DMS79 treated with DMSO at 0.1 percent for 48 hours (cell line): ENCODE data around the gene TENM4.
A peak's percentile ranks its signal among the peaks of the same experiment; 100 is the strongest.

Source experiments
- DNase-seq: peaks from one replicate; lab custom pipeline; 2025; lab: John Stamatoyannopoulos, UW

Gene TENM4

DNA sequence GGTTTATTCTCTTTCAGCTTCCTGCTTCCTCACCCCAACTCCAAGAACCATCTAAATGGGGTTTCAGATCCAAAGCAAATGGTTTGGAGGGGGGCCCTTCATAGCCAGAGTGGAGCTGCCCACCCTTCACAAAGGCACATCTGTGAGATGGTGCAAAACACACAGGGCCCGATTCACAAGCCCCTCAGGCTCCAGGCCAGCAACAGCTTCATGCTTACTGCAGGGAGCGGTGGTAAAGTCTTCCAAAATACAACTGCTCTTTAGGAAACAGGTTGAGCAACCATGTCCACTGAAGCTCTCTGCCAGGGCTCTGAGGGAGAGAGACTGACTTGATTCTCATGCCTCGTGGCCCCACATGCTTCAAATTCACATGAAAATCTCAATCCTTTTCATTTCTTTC, 653.1 kb downstream of the TENM4 start:
- no peak for DNase-seq

GRCh38 chr11:78786746-78787145, 654.1 kb downstream of the TENM4 start:
- no peak for DNase-seq

DNA sequence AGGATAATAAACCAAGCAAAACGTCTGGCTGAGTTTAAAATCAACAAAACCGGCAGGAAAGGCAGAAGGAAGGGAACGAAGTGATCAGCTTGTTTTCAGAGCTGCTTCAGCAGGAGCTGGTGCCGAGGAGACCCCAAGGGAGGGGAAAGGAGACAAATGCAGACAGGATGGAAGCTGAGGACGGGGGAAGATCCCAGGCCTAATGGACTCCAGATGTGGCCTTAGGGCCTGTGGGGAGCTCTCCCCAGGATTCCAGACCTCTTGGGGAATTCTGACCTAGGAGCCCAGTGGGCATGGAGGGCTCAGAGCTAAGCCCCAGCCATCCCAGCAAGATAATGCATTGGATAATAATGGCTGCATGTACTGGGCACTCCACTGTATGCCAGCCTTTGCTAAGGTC, 654.7 kb downstream of the TENM4 start:
- DNase-seq: no peak

- no peak for DNase-seq
Observed at GRCh38 chr11:78784321-78785061, 656.3 kb downstream of the TENM4 start.

- DNase-seq: no peak
Observed at GRCh38 chr11:78783846-78784245, 657.0 kb downstream of the TENM4 start.

GRCh38 chr11:78783301-78783700, 657.5 kb downstream of the TENM4 start:
- DNase-seq: no peak

DNA sequence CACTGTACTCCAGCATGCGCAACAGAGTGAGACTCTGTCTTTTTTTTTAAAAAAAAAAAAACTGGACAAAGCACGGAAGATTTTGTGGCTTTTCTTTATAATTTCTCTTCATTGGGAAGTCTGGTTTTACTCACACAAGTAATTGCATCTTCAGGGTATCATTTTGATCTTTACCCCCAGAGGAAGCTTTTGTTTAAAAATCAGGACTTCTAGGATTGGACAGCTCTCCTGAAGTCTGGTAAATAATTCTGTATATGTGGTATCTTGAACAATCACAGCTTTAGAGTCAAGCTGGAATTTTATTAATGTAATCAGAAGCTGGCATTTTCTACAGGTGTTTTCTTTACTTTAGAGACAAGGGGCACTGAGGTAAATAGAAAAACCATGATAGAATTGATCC, 658.1 kb downstream of the TENM4 start:
- DNase-seq: no peak

- DNase-seq: no peak
Observed at GRCh38 chr11:78780889-78781288, 659.9 kb downstream of the TENM4 start.

DNA sequence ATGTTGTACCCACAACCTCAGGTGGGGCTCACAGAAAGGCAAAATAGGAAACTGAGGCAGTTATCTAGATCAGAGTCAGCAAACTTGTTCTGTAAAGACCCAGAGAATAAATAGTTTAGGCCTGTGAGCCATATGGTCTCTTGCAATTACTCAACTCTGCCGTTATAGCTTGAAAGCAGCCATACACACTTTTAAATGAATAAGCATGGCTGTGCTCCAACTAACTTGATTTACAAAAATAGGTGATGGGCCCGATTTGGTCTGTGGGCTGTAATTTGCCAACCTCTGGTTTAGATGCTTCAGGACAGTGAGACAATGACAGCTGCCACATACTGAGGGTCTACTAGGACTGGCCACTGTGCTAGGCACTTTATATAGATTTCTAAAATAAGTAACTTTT, 667.3 kb downstream of the TENM4 start:
- no peak for DNase-seq

GRCh38 chr11:78773077-78773476, 667.8 kb downstream of the TENM4 start:
- DNase-seq: no peak

DNA sequence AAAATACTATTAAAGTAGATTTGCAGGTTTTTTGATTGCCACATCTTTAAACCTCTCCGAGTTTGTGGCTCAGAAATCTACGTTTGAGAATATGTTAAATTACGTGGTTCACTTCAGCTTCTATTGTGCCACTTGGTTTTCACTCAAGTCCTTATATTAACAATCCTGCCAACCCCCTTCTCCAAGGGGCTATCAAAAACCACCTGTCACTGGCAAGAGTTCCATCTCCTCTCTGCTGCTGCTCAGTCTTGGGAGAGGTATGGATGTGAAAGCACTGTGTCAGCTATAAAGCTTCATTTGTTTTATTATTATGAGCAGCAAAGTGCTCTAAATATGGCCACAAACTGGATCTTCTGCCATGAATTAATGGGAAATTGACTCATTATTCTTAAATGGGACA, 668.6 kb downstream of the TENM4 start:
- DNase-seq: peak; percentile 73

DNA sequence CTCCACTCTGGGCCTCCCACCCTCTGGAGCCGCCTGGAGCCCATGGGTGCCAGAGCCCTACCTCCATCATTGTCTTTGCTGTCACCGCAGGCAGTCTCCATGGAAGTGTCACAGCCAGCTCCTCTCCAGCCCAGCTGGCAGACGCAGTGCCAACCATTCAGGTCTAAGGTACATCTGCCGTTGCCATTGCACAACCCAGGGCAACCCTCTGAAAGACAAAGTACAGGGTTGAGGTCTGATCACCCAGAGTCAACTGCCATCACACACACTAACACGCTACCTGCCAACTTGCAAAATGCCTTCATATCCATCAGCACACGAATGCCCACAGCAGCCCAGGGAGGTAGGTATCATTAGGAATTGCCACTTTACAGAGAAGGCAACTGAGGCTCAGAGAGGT, 669.9 kb downstream of the TENM4 start:
- no peak for DNase-seq

DNA sequence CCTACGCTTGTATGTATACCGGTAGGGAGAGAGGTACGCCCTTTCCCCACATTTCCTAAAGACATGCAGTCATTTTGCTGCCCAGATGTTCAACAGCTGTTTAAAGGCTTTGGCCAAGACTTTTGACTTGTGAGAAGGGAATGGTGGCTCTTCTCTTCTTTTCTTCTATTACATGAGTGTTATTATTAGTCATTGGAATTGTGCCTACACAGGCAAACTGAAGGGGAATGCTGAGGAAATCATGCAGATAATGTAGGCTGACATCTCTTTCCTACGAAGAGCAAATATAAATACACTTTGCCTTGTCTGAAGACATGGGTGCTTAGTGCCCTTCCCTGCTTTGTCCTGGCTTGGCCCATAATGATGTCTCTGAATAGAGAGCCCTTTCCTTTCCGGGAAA, 671.9 kb downstream of the TENM4 start:
- DNase-seq: no peak

DNA sequence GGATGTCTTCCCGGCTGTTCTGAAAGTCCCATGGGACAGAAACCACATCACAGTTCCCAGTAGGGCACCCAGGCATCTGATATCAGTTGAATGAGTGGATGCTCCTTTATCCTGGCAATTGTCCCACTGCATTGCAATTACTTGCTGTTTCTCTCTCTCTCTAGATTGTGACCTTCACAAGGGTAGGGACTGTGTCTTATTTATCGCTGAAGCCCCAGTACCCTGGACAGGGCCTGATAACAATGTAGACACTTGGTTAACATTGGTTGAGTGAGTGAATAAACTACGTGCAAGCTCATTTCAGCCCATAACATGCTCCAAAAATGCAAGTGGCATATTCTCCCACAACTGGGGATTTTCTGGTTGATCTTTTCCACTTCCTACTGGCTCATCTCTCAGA, 672.5 kb downstream of the TENM4 start:
- no peak for DNase-seq

- DNase-seq: no peak
Observed at GRCh38 chr11:78767027-78767932, 673.5 kb downstream of the TENM4 start.

- no peak for DNase-seq
Observed at GRCh38 chr11:78764946-78765345, 675.9 kb downstream of the TENM4 start.

DNA sequence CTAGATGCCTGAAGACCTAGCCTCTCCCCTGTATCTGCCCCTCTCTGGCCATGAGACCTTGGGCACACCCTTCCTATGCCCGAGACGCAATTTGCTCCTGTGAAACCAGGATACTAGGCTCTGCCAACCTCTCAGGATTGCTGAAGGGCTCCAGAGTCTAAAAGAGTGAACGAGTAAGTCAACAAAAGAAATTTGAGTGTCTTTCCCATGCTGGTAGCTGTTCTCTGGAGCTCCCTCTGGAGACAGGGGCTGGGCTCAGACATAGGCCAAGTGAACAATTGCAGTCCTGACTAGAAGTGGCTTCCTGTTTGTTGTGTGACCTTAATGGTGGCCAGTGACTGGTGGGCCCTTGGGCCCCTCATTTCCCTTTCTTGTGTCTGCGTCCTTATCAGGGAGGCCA, 677.2 kb downstream of the TENM4 start:
- DNase-seq: peak; percentile 18

DNA sequence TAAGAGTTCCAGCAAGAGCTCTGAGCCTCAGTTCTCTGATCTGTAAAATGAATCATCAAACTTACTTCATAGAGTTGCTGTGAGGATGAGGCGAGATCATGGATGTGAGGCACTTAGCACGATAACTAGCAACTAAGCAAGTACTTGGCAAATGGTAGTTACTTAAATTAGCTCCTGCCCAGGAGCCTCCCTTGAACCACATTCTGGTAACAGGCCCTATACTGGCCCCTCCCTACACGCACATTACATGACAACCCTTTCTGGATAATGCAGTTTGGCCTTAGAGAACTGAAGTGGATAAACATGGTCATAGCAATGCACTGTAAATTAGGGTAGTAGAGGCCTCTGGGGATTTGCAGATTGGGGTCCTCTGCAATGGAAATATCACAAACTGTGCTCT, 678.7 kb downstream of the TENM4 start:
- no peak for DNase-seq

DNA sequence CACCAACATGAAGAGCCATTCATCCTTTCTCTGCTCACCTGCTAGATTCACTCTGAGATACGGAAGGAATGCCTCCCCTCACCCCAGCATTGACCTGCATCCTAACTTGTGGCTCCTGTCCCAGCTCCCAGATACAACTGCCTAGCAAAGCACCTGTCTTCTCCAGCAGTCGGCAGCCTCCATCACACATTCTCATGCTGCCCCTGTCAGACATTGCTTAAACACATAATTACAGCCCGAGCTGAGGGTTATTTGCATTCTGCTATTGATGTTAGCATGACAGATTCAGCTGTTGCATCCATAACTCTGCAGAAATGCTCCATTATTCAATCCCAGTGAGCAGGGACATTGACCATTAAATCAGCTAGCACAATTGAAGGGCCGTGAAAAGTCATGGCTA, 681.8 kb downstream of the TENM4 start:
- DNase-seq: peak; percentile 67

- DNase-seq: no peak
Observed at GRCh38 chr11:78753297-78753696, 687.5 kb downstream of the TENM4 start.

- no peak for DNase-seq
Observed at GRCh38 chr11:78752494-78752893, 688.3 kb downstream of the TENM4 start.

DNA sequence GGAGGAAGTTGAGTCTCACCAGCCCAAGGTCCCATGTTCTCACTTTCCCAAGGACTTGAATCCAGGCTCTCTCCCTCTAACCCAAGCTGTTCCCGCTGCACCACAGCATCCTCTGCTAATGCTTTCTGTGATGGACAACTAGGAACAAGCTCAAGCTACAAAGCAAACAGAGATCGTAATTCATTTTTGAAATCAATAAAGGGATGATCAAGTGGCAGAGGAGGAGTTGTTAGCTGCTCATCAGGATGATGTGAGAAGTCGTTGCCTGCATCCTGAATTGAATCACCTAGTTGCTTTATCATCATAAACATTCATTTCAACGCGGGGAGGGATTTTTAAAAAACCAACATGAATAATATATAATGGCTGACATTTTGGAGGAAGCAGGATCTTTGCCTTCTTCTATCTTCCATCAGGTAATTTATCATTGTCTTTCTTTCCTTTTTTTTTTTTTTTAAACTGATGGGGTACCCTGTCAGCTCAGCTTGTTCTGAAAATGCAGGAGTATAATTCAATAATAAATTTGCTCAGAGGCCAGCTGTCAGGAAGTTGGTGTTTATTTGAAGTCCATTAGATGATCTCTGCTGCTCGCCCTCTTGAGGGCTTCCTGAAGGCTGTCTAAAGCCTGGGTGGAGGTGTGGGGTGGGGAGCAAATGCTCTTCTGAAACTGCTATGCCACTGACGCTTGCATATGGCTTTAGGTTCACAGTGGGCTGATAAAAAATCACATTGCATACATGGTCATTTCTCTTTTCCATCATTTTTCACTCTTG, 691.7 kb downstream of the TENM4 start:
- no peak for DNase-seq

GRCh38 chr11:78744949-78745348, 695.9 kb downstream of the TENM4 start:
- DNase-seq: no peak
